Thoracic aorta (tissue), 2 donors: Measurements from ENCODE around the gene SYT9. TPM values are rescaled to one million over a fixed set of nuclear protein-coding genes. Genes with fewer than 3 reads are reported as not detected.

Source experiments
- ATAC-seq: fragments of 150-250 bp; one replicate; pipeline ENCODE4 v1.8.0; 2017; ENCODE audit warnings: low read depth; ENCODE audit not compliant: insufficient number of reproducible peaks, low FRiP score
- DNase-seq: peaks from one replicate; pipeline ENCODE4 v3.0.0-alpha.2; 2020; ENCODE audit warnings: low spot score
- H3K27ac ChIP-seq, 2 donors: fragments of 200-600 bp; sonication (generic); 1 replicate in 1 of 2; 2 replicates in 1 of 2; pipeline ENCODE4 v1.5.1; 2016; ENCODE audit warnings: mild to moderate bottlenecking in 2 of 2, moderate library complexity in 2 of 2
- H3K27me3 ChIP-seq: fragments of 200-600 bp; sonication (generic); replicated peaks from 2 replicates; pipeline ENCODE4 v1.6.0; 2016; ENCODE audit warnings: mild to moderate bottlenecking; ENCODE audit not compliant: insufficient read depth
- H3K36me3 ChIP-seq: fragments of 200-600 bp; sonication (generic); one replicate; pipeline ENCODE4 v1.5.1; 2016
- H3K4me1 ChIP-seq, 2 donors: fragments of 200-600 bp; sonication (generic); 1 replicate in 1 of 2; 2 replicates in 1 of 2; pipeline versions ENCODE4 v1.5.1 to v1.6.0; 2016; ENCODE audit warnings: low read depth in 2 of 2, mild to moderate bottlenecking in 1 of 2; ENCODE audit not compliant: control insufficient read depth in 1 of 2
- H3K4me3 ChIP-seq: fragments of 200-600 bp; sonication (generic); 2 replicates; pipeline ENCODE4 v1.5.1; 2016; ENCODE audit warnings: mild to moderate bottlenecking
- H3K9me3 ChIP-seq: fragments of 200-600 bp; sonication (generic); 2 replicates; pipeline ENCODE4 v1.5.1; 2016
- total RNA-seq, 2 donors: library from RNA; depleted of rRNA; stranded (reverse); fragments of >200 nt; gene quantifications; one replicate each; pipeline versions ENCODE4 v1.1.0 to v1.2.3, GENCODE V29; 2016
- TF ChIP-seq, protein P1 (sequence below): fragments of 200-600 bp; sonication (generic); IDR thresholded peaks from one replicate; pipeline ENCODE4 v1.5.1; 2019; ENCODE audit warnings: antibody characterized with exemption

SYT9 gene
- total RNA-seq, 2 donors from 2014 or later, result not detected

- Histone ChIP-seq H3K4me3 (no peak overlapping the region), H3K27me3 (no peaks in the 10 kb centered on the region), H3K27ac (no peak overlapping the region), H3K9me3 (no peaks in the 10 kb centered on the region), H3K36me3 (no peaks in the 10 kb centered on the region), H3K4me1 (no peaks in the 10 kb centered on the region)
- TF ChIP-seq, protein P1, sequence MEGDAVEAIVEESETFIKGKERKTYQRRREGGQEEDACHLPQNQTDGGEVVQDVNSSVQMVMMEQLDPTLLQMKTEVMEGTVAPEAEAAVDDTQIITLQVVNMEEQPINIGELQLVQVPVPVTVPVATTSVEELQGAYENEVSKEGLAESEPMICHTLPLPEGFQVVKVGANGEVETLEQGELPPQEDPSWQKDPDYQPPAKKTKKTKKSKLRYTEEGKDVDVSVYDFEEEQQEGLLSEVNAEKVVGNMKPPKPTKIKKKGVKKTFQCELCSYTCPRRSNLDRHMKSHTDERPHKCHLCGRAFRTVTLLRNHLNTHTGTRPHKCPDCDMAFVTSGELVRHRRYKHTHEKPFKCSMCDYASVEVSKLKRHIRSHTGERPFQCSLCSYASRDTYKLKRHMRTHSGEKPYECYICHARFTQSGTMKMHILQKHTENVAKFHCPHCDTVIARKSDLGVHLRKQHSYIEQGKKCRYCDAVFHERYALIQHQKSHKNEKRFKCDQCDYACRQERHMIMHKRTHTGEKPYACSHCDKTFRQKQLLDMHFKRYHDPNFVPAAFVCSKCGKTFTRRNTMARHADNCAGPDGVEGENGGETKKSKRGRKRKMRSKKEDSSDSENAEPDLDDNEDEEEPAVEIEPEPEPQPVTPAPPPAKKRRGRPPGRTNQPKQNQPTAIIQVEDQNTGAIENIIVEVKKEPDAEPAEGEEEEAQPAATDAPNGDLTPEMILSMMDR, result no peak
- ATAC-seq (no peak), DNase-seq (no peak)
Measured at GRCh38 chr11:7292922-7293321, 41.2 kb downstream of the SYT9 start.

GRCh38 chr11:7299393-7299792, 47.7 kb downstream of the SYT9 start:
- ATAC-seq (no peak), DNase-seq (no peak)
- Histone ChIP-seq H3K36me3 (no peaks in the 10 kb centered on the region), H3K9me3 (no peaks in the 10 kb centered on the region), H3K27me3 (no peaks in the 10 kb centered on the region), H3K4me1 (no peaks in the 10 kb centered on the region), H3K4me3 (no peak overlapping the region), H3K27ac (no peak overlapping the region)
- TF ChIP-seq, protein P1, result no peak

- Histone ChIP-seq H3K27me3 (no peaks in the 10 kb centered on the region), H3K27ac (no peak overlapping the region), H3K9me3 (no peaks in the 10 kb centered on the region), H3K4me3 (no peak overlapping the region), H3K4me1 (no peaks in the 10 kb centered on the region), H3K36me3 (no peaks in the 10 kb centered on the region)
- ATAC-seq (no peak), DNase-seq (no peak)
- TF ChIP-seq, protein P1, result no peak
Measured at GRCh38 chr11:7300281-7300680, 48.6 kb downstream of the SYT9 start.

DNA sequence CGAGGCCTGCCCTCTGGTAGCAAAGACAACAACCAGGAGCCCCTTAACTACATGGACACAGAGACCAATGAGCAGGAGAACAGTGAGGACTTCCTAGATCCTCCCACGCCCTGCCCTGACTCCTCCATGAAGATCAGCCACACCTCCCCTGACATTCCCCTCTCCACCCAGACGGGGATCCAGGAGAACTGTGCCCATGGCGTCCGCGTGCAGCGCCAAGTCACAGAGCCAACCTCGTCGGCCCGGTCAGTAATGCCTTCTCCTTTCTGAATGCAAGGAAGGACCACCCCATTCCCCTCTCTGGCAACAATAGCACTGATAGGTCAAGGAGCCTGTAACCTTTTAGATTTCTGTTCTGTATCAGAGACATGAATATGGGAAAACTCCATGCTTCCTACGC, 51.4 kb downstream of the SYT9 start:
- no peaks in the 10 kb centered on the region for H3K9me3 ChIP-seq
- H3K27me3 ChIP-seq, result no peaks in the 10 kb centered on the region
- DNase-seq (no peak), ATAC-seq (no peak)
- no peaks in the 10 kb centered on the region for H3K4me1 ChIP-seq
- no peak overlapping the region for H3K27ac ChIP-seq
- TF ChIP-seq, protein P1, result no peak
- H3K36me3 ChIP-seq, result no peaks in the 10 kb centered on the region
- H3K4me3 ChIP-seq, result no peak overlapping the region

GRCh38 chr11:7306900-7307299, 55.2 kb downstream of the SYT9 start:
- no peak for DNase-seq
- Histone ChIP-seq H3K27me3 (no peaks in the 10 kb centered on the region), H3K4me1 (no peaks in the 10 kb centered on the region), H3K36me3 (no peaks in the 10 kb centered on the region), H3K9me3 (no peaks in the 10 kb centered on the region), H3K27ac (no peak overlapping the region), H3K4me3 (no peak overlapping the region)
- ATAC-seq, result no peak
- TF ChIP-seq, protein P1, result no peak
